ENCODE data around the gene TMA16. TPM values are rescaled to one million over a fixed set of nuclear protein-coding genes. Genes with fewer than 3 reads are reported as not detected.

Gene TMA16
- total and polyA plus RNA-seq, 2 donors (not counting 3 experiments of a cell fraction or from before 2014, with no cell fraction given) = 4.2 to 42.7 TPM

DNA sequence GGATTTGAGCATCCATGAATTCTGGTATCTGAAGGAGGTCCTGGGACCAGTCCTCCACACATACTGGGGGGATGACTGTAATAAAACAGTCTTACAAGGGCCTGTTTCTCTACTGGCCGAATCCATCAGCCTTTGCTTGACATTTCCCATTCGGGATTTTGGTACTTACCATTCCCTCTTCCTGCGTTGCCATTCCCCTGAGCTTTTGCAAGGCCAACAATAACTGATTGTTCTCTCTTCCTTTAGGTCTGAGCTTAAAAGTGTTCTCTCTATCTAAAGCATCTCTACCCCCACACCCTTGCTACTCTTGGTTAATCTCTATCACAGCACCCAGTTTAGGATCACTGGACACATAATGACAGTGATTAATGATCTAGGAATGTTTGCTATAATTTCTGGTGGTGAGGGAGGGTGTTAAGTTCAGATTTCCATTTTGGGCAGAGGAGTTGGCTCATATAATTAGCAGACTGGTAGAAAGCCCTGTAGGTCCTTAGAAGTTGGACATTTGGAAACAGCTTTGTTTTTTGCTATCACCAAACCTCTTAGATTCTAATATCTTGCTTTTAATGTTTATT lies 29.4 kb downstream of the TMA16 start:
- dilution Hi-C loops (cut with MboI; ENCODE audit: extremely low pct_ligation_motif_present, low sequenced_read_pairs) (no loop called here), intact Hi-C loops (cut with micrococcal nuclease) (no loop called here)
- no peak overlapping the region for H2AFZ ChIP-seq (ENCODE audit: low read depth, low read length)
- no peak overlapping the region for H3K4me3 ChIP-seq (replicated peaks in 1 of 3; ENCODE audit: insufficient read depth in 1 of 3, low read depth in 1 of 3, low read length in 3 of 3)
- no peaks in the 10 kb centered on the region for H3K27me3 ChIP-seq (ENCODE audit: control insufficient read depth in 2 of 2, insufficient read depth in 2 of 2, low read length in 2 of 2)
- no TSS peak for BruUV-seq (replicated peaks)
- no peaks in the 10 kb centered on the region for H3K9me1 ChIP-seq (replicated peaks; ENCODE audit: control insufficient read depth, extremely low read depth, insufficient read depth, low read length)
- H3K4me2 ChIP-seq (ENCODE audit: insufficient read depth, low read length) = no peak overlapping the region
- peaks cover 12% of the 10 kb centered on the region for H3K4me1 ChIP-seq (ENCODE audit: control insufficient read depth, extremely low read depth, insufficient read depth, low read length)
- peaks cover 9 to 14% of the 10 kb centered on the region in 2 experiments for H3K36me3 ChIP-seq (ENCODE audit: control insufficient read depth in 2 of 2, extremely low read depth in 1 of 2, insufficient read depth in 2 of 2, low read length in 2 of 2)
- ChIA-PET POLR2A (no interaction called here), CTCF (interaction anchor here (0.9 kb wide), 1 partner anchor 16 kb away, joined by 3 read pairs; no protein-coding TSS in a partner anchor)
- no peaks in the 10 kb centered on the region for H4K20me1 ChIP-seq (replicated peaks; ENCODE audit: control insufficient read depth, extremely low read depth, insufficient read depth, low read length)
- no peaks in the 10 kb centered on the region for H3K9me3 ChIP-seq (replicated peaks; ENCODE audit: control insufficient read depth, insufficient read depth, low read length)
- no peak for TF ChIP-seq GATA2 (IDR thresholded peaks at IDR 0.05; ENCODE audit: insufficient read depth, insufficient read length, low read depth, low read length)
- TF ChIP-seq, protein P1, sequence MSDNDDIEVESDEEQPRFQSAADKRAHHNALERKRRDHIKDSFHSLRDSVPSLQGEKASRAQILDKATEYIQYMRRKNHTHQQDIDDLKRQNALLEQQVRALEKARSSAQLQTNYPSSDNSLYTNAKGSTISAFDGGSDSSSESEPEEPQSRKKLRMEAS (IDR thresholded peaks at IDR 0.05; ENCODE audit: insufficient read depth, insufficient read length) = no peak
- TF ChIP-seq POLR2A (IDR thresholded peaks at IDR 0.05; ENCODE audit: low read depth, low read length) = no peak
- TF ChIP-seq FOS (IDR thresholded peaks at IDR 0.05; ENCODE audit: borderline replicate concordance, insufficient read depth, low read length) = no peak
- no peak for TF ChIP-seq MYC (IDR thresholded peaks at IDR 0.05; ENCODE audit: low read depth, low read length)
- no peak for TF ChIP-seq JUN (IDR thresholded peaks at IDR 0.05; ENCODE audit: borderline replicate concordance, insufficient read depth, insufficient read length, low read depth)
- TF ChIP-seq POLR2AphosphoS5 (IDR thresholded peaks at IDR 0.05; ENCODE audit: insufficient read depth, low read depth, low read length) = no peak
- no peak for TF ChIP-seq EZH2 (IDR thresholded peaks at IDR 0.05; ENCODE audit: borderline replicate concordance, low read depth, low read length, severe bottlenecking)
- TF ChIP-seq, protein P2, sequence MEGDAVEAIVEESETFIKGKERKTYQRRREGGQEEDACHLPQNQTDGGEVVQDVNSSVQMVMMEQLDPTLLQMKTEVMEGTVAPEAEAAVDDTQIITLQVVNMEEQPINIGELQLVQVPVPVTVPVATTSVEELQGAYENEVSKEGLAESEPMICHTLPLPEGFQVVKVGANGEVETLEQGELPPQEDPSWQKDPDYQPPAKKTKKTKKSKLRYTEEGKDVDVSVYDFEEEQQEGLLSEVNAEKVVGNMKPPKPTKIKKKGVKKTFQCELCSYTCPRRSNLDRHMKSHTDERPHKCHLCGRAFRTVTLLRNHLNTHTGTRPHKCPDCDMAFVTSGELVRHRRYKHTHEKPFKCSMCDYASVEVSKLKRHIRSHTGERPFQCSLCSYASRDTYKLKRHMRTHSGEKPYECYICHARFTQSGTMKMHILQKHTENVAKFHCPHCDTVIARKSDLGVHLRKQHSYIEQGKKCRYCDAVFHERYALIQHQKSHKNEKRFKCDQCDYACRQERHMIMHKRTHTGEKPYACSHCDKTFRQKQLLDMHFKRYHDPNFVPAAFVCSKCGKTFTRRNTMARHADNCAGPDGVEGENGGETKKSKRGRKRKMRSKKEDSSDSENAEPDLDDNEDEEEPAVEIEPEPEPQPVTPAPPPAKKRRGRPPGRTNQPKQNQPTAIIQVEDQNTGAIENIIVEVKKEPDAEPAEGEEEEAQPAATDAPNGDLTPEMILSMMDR (IDR thresholded peaks at IDR 0.05; ENCODE audit: extremely low read depth in 1 of 2, insufficient read depth in 1 of 2, low read depth in 1 of 2, low read length in 2 of 2) = no peak
- no peak overlapping the region for H3K27ac ChIP-seq (ENCODE audit: insufficient read depth, low read depth, low read length)
- H3K9ac ChIP-seq (replicated peaks; ENCODE audit: extremely low read depth, insufficient read depth, low read length) = no peak overlapping the region
- H3K79me2 ChIP-seq (ENCODE audit: control insufficient read depth, insufficient read depth, low read length) = no peaks in the 10 kb centered on the region
- DNase-seq (ENCODE audit: low read depth, low spot score) (no peak), FAIRE-seq (no peak)

Measured in endothelial cell of umbilical vein (primary cell).